ENCODE measurements around the gene RBBP5. TPM values are rescaled to one million over a fixed set of nuclear protein-coding genes. Genes with fewer than 3 reads are reported as not detected.

The RBBP5 gene
- total RNA-seq, 1 experiment from 2014 or later = 17.3 TPM

DNA sequence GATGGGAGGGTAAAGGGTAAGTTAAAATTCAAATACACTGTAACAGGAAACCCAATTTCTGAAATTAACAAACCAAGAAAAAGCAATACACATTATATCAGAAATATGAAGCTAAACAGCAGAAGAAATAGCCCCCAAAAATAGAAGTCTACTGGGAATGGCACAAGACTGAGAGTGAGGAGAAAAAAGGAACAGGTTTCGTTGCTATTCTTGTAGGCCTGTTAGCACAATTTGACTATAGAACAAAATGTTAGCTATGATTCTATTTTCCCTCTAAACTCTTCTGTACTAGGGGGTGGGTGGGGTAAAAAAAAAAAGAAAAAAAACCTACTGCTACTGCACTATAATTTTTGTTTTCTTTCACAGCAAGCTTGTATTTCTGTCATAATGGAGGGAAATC lies 12.5 kb downstream of the RBBP5 start:
- Mint-ChIP-seq H3K27me3 (ENCODE audit: low read depth) (no peaks in the 10 kb centered on the region), H3K9me3 (no peaks in the 10 kb centered on the region)
- no peak overlapping the region for H4K8ac ChIP-seq (replicated peaks; ENCODE audit: insufficient read length, low read depth, low read length)

More for the DNA sequence above, 12.5 kb downstream of the RBBP5 start:
- no peak overlapping the region for H3K27ac ChIP-seq (ENCODE audit: insufficient read length, low read depth, low read length)
- no peak for TF ChIP-seq CTCF (conservative IDR thresholded peaks at IDR 0.05)
- no peak overlapping the region for H2BK5ac ChIP-seq (ENCODE audit: insufficient read length, low read length)
- no peaks in the 10 kb centered on the region for H3K4me1 ChIP-seq (ENCODE audit: insufficient read depth, low read length)
- no peaks in the 10 kb centered on the region for H3K9me3 ChIP-seq (ENCODE audit: control insufficient read depth, low read depth, low read length)
- no peak overlapping the region for H2AK5ac ChIP-seq (ENCODE audit: insufficient read length, low read length)
- H3K4me3 Mint-ChIP-seq = no peak overlapping the region
- H3K9ac ChIP-seq (ENCODE audit: extremely low read depth, insufficient read length, low read length) = no peak overlapping the region
- H4K5ac ChIP-seq (ENCODE audit: insufficient read length, low read depth, low read length) = no peak overlapping the region
- H4K20me1 ChIP-seq (ENCODE audit: control insufficient read depth, insufficient read depth, insufficient read length) = no peaks in the 10 kb centered on the region
- H3K4ac ChIP-seq (ENCODE audit: low read depth, low read length) = no peak overlapping the region
- no peaks in the 10 kb centered on the region for H3K79me2 ChIP-seq (ENCODE audit: insufficient read depth, low read length)
- H3K14ac ChIP-seq (ENCODE audit: insufficient read depth, low read length) = no peak overlapping the region
- H4K91ac ChIP-seq (ENCODE audit: insufficient read length, low read depth, low read length) = no peak overlapping the region
- peaks cover 17 to 48% (median 39%) of the 10 kb centered on the region in 3 experiments; a peak in 6 of 7 replicates for H3K36me3 Mint-ChIP-seq (ENCODE audit: insufficient read depth in 1 of 3, low read depth in 3 of 3)
- no CpG with 5 or more reads among the region's 1 CpG for WGBS (ENCODE audit: extremely low coverage, insufficient read length, low lambda C conversion rate)
- H2BK12ac ChIP-seq (ENCODE audit: insufficient read length, low read depth, low read length) = no peak overlapping the region
- no peak overlapping the region for H3T11ph ChIP-seq (ENCODE audit: low read length)
- H3K23me2 ChIP-seq (ENCODE audit: insufficient read length, low read depth, low read length, poor library complexity, severe bottlenecking) = no peaks in the 10 kb centered on the region
- H3K27ac Mint-ChIP-seq = no peak overlapping the region
- no peak overlapping the region for H2BK120ac ChIP-seq (ENCODE audit: low read depth, low read length, poor library complexity, severe bottlenecking)
- H3K56ac ChIP-seq (ENCODE audit: insufficient read length, low read depth, low read length) = no peak overlapping the region
- H3K4me2 ChIP-seq (ENCODE audit: insufficient read depth, insufficient read length, low read length) = no peak overlapping the region
- peaks cover 7% of the 10 kb centered on the region for H3K79me1 ChIP-seq (ENCODE audit: insufficient read depth, low read depth, low read length, poor library complexity, severe bottlenecking)
- H3K27me3 ChIP-seq (ENCODE audit: insufficient read depth, low read length) = no peaks in the 10 kb centered on the region
- no peak overlapping the region for H3K23ac ChIP-seq (ENCODE audit: insufficient read length, low read depth, low read length)
- H2BK20ac ChIP-seq (ENCODE audit: low read depth, low read length, poor library complexity, severe bottlenecking) = no peak overlapping the region
- H3K4me1 Mint-ChIP-seq = no peaks in the 10 kb centered on the region
- H2AFZ ChIP-seq (ENCODE audit: low read length) = no peak overlapping the region
- no peak for DNase-seq
- H3K18ac ChIP-seq (ENCODE audit: insufficient read length, low read depth, low read length) = no peak overlapping the region
- H2BK15ac ChIP-seq (ENCODE audit: low read depth, low read length) = no peak overlapping the region
